ENCODE measurements around the gene CD70. TPM values are rescaled to one million over a fixed set of nuclear protein-coding genes. Genes with fewer than 3 reads are reported as not detected.

Gene CD70
- total and polyA plus RNA-seq, 4 donors = not detected

GRCh38 chr19:6610934-6611852 lies 20.2 kb upstream of the CD70 start:
- no peaks in the 10 kb centered on the region for H3K4me1 ChIP-seq (ENCODE audit: control insufficient read depth in 4 of 4, insufficient read depth in 4 of 4, low read length in 3 of 4)
- TF ChIP-seq REST (IDR thresholded peaks at IDR 0.05) (no peak), RAD21 (IDR thresholded peaks at IDR 0.05) (no peak), NR2F2 (IDR thresholded peaks at IDR 0.05) (no peak), GABPA (IDR thresholded peaks at IDR 0.05 in 1 of 2, conservative IDR thresholded peaks at IDR 0.05 in 1 of 2) (no peak), EGR1 (IDR thresholded peaks at IDR 0.05; ENCODE audit: low read depth in 2 of 2) (no peak), JUND (IDR thresholded peaks at IDR 0.05) (no peak)
- no peak overlapping the region for H3K4me3 ChIP-seq (ENCODE audit: low read depth in 1 of 3, low read length in 3 of 3)
- no peaks in the 10 kb centered on the region for H3K9me3 ChIP-seq (ENCODE audit: control insufficient read depth in 4 of 4, low read length in 3 of 4)
- no peak for DNase-seq (ENCODE audit: low spot score)
- H3K27me3 ChIP-seq (ENCODE audit: control insufficient read depth in 4 of 4, insufficient read depth in 4 of 4, low read length in 3 of 4) = peaks cover 0 to 9% (median 2%) of the 10 kb centered on the region in 4 donors
- 47% methylated on average over 7 of the region's 7 CpGs for WGBS
- H3K36me3 ChIP-seq (ENCODE audit: control insufficient read depth in 4 of 4, insufficient read depth in 3 of 4, low read depth in 1 of 4, low read length in 3 of 4) = no peaks in the 10 kb centered on the region
- no peak overlapping the region for H3K9ac ChIP-seq (ENCODE audit: low read depth in 1 of 2, low read length in 2 of 2)
- H3K27ac ChIP-seq (ENCODE audit: low read depth in 1 of 2, low read length in 2 of 2) = no peak overlapping the region

- no peak overlapping the region for H3K27ac ChIP-seq (ENCODE audit: low read depth in 1 of 2, low read length in 2 of 2)
- TF ChIP-seq MAX (IDR thresholded peaks at IDR 0.05) (no peak), JUND (IDR thresholded peaks at IDR 0.05) (no peak), ATF3 (IDR thresholded peaks at IDR 0.05) (no peak), SP1 (IDR thresholded peaks at IDR 0.05) (no peak), NR2F2 (IDR thresholded peaks at IDR 0.05) (no peak), RXRA (IDR thresholded peaks at IDR 0.05) (no peak), YY1 (IDR thresholded peaks at IDR 0.05) (no peak), GABPA (IDR thresholded peaks at IDR 0.05 in 1 of 2, conservative IDR thresholded peaks at IDR 0.05 in 1 of 2) (no peak), REST (IDR thresholded peaks at IDR 0.05) (no peak), RAD21 (IDR thresholded peaks at IDR 0.05) (no peak), FOXA2 (IDR thresholded peaks at IDR 0.05) (no peak), EGR1 (IDR thresholded peaks at IDR 0.05; ENCODE audit: low read depth in 2 of 2) (no peak), TAF1 (conservative IDR thresholded peaks at IDR 0.05) (no peak), ZBTB33 (IDR thresholded peaks at IDR 0.05) (no peak), FOXA1 (IDR thresholded peaks at IDR 0.05) (no peak), HNF4A (conservative IDR thresholded peaks at IDR 0.05) (no peak), HNF4G (IDR thresholded peaks at IDR 0.05) (no peak), CTCF (IDR thresholded peaks at IDR 0.05; ENCODE audit: low read depth, low read length, missing input control) (no peak)
- H3K36me3 ChIP-seq (ENCODE audit: control insufficient read depth in 4 of 4, insufficient read depth in 3 of 4, low read depth in 1 of 4, low read length in 3 of 4) = no peaks in the 10 kb centered on the region
- H3K4me1 ChIP-seq (ENCODE audit: control insufficient read depth in 4 of 4, insufficient read depth in 4 of 4, low read length in 3 of 4) = no peaks in the 10 kb centered on the region
- H3K9me3 ChIP-seq (ENCODE audit: control insufficient read depth in 4 of 4, low read length in 3 of 4) = no peaks in the 10 kb centered on the region
- H3K4me3 ChIP-seq (ENCODE audit: low read depth in 1 of 3, low read length in 3 of 3) = no peak overlapping the region
- peaks cover 0 to 9% (median 2%) of the 10 kb centered on the region in 4 donors for H3K27me3 ChIP-seq (ENCODE audit: control insufficient read depth in 4 of 4, insufficient read depth in 4 of 4, low read length in 3 of 4)
- no peak overlapping the region for H3K9ac ChIP-seq (ENCODE audit: low read depth in 1 of 2, low read length in 2 of 2)
- DNase-seq (ENCODE audit: low spot score) = no peak
- WGBS = 65% methylated on average over 5 of the region's 5 CpGs
These were observed 18.0 kb upstream of the CD70 start for GRCh38 chr19:6608940-6609339.

Data from liver (tissue), 9 donors.